GM23248 (cell line): Measurements from ENCODE around the gene CTNNA3. TPM values are rescaled to one million over a fixed set of nuclear protein-coding genes. Genes with fewer than 3 reads are reported as not detected.

Experiments used
- DNase-seq: peaks from one replicate; pipeline ENCODE4 v3.0.0-alpha.2; 2015
- H2AFZ ChIP-seq: fragments of 200-600 bp; sonication (generic); 2 replicates; pipeline ENCODE4 v1.6.1; 2016; ENCODE audit warnings: antibody characterized with exemption
- H3F3A ChIP-seq: fragments of 200-600 bp; sonication (generic); 2 replicates; pipeline ENCODE4 v1.6.1; 2016; ENCODE audit warnings: mild to moderate bottlenecking, antibody characterized with exemption, mixed run types; ENCODE audit not compliant: insufficient read depth
- H3K27ac ChIP-seq: fragments of 200-600 bp; sonication (generic); 2 replicates; pipeline ENCODE4 v1.5.1; 2016; ENCODE audit warnings: mild to moderate bottlenecking
- H3K27me3 ChIP-seq: fragments of 200-600 bp; sonication (generic); replicated peaks from 2 replicates; pipeline ENCODE4 v1.6.1; 2016; ENCODE audit warnings: mild to moderate bottlenecking; ENCODE audit not compliant: insufficient read depth
- H3K36me3 ChIP-seq: fragments of 200-600 bp; sonication (generic); 2 replicates; pipeline ENCODE4 v1.6.1; 2016; ENCODE audit warnings: low read depth, mild to moderate bottlenecking
- H3K4me1 ChIP-seq: fragments of 200-600 bp; sonication (generic); 2 replicates; pipeline ENCODE4 v1.6.1; 2016; ENCODE audit warnings: mild to moderate bottlenecking; ENCODE audit not compliant: insufficient read depth
- H3K4me2 ChIP-seq: fragments of 200-600 bp; sonication (generic); one replicate; pipeline ENCODE4 v1.6.1; 2016; ENCODE audit warnings: mild to moderate bottlenecking; ENCODE audit not compliant: unreplicated experiment
- H3K4me3 ChIP-seq: fragments of 200-600 bp; sonication (generic); 2 replicates; pipeline ENCODE4 v1.5.1; 2016; ENCODE audit warnings: mild to moderate bottlenecking
- H3K79me2 ChIP-seq: fragments of 200-600 bp; sonication (generic); 2 replicates; pipeline ENCODE4 v1.6.1; 2016; ENCODE audit warnings: mild to moderate bottlenecking; ENCODE audit not compliant: insufficient read depth
- H3K9ac ChIP-seq: fragments of 200-600 bp; sonication (generic); 2 replicates; pipeline ENCODE4 v1.6.1; 2016; ENCODE audit warnings: mild to moderate bottlenecking
- H3K9me2 ChIP-seq: fragments of 200-600 bp; sonication (generic); 2 replicates; pipeline ENCODE4 v1.6.1; 2016; ENCODE audit warnings: mixed run types, mild to moderate bottlenecking, moderate library complexity; ENCODE audit not compliant: insufficient read depth
- H3K9me3 ChIP-seq: fragments of 200-600 bp; sonication (generic); one replicate; pipeline ENCODE4 v1.6.1; 2017; ENCODE audit warnings: low read depth
- H4K20me1 ChIP-seq: fragments of 200-600 bp; sonication (generic); 2 replicates; pipeline ENCODE4 v1.6.0; 2016; ENCODE audit not compliant: insufficient read depth
- EZH2 ChIP-seq: fragments of 200-600 bp; sonication (generic); IDR thresholded peaks from 2 replicates; pipeline ENCODE4 v1.6.1; 2018; ENCODE audit warnings: antibody characterized with exemption, mild to moderate bottlenecking; ENCODE audit not compliant: insufficient read depth, poor library complexity, severe bottlenecking
- EZH2phosphoT487 ChIP-seq: fragments of 200-600 bp; sonication (generic); IDR thresholded peaks from 2 replicates; pipeline ENCODE4 v1.6.1; 2018; ENCODE audit warnings: antibody characterized with exemption, moderate library complexity, mild to moderate bottlenecking, low read depth; ENCODE audit not compliant: insufficient read depth
- WGBS, 2 experiments: methylation state at CpG; one replicate each; pipeline ENCODE4 v1.1.6; 2015 to 2017; ENCODE audit warnings: low lambda C conversion rate in 2 of 2, low coverage in 1 of 2; ENCODE audit errors: missing lambda C conversion rate in 2 of 2; 5-methylcytosine and 5-hydroxymethylcytosine counted together
- in situ Hi-C: fragments of 300-500 bp; cut with MboI; formaldehyde crosslinking; loops from 2 replicates; pipeline ENCODE4 v1.15.0; 2020
- polyA plus RNA-seq: library from polyadenylated mRNA; unstranded; fragments of >200 nt; fragmentation: Nextera tagmentation; extraction: Ambion mirVana; gene quantifications from 2 replicates; pipeline ENCODE4 v1.2.1, GENCODE V29; 2016
- total RNA-seq: library from RNA; depleted of rRNA; stranded (reverse); fragments of >200 nt; shearing (Covaris generic); gene quantifications from 2 replicates; pipeline ENCODE4 v1.2.3, GENCODE V29; 2014

The CTNNA3 gene
- total and polyA plus RNA-seq, 2 experiments from 2014 or later = not detected

DNA sequence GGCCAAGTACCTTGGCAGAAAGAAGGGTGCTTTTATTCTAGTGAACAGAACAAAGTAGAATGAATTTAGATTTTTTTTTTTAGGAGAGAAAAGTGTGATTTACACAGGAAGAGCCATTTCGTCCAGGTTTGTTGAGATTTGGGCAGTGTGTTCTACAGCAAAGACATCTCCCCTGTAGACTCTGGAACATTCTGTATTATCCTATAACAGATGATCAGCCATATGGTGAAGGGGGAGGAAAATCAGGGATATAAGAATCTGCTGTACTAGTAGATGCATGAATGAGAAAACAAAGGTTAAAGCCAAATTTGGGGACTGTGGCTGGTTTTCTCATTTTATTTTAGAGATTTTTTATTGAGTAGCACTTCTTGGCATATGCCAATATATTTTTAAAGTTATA, 1223.8 kb downstream of the CTNNA3 start:
- Histone ChIP-seq H3K9ac (no peak overlapping the region), H3K9me3 (no peaks in the 10 kb centered on the region), H3K9me2 (no peaks in the 10 kb centered on the region), H3K4me1 (no peaks in the 10 kb centered on the region), H4K20me1 (no peaks in the 10 kb centered on the region; the same call in 1 of the 2 replicates), H3K36me3 (no peaks in the 10 kb centered on the region), H2AFZ (no peak overlapping the region), H3F3A (no peaks in the 10 kb centered on the region), H3K4me2 (no peak overlapping the region), H3K79me2 (no peaks in the 10 kb centered on the region), H3K27ac (no peak overlapping the region), H3K27me3 (no peaks in the 10 kb centered on the region), H3K4me3 (no peak overlapping the region)
- no peak for DNase-seq
- WGBS, 2 experiments = 0% methylated on average over 1 of the region's 1 CpG
- TF ChIP-seq EZH2 (no peak), EZH2phosphoT487 (no peak)
- in situ Hi-C loops = no loop called here

DNA sequence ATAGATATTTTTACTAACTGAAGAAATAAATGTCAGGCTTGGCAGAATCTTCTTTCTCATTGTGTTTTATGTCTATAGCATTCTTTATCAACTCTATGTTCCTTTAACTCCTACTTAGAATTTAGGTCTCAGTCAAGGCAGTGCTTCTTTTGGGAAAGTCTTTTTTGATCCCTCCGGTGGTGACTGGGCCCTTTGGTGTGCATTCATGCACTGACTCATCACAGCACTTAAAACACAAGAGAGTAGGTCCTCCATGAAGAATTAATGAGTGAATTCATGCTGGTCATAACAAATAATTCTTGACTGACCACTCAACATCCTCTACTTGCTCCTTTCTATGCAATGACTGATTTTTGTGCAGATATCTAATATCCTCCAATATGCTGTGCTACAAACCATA, 1229.0 kb downstream of the CTNNA3 start:
- Histone ChIP-seq H3F3A (no peaks in the 10 kb centered on the region), H3K79me2 (no peaks in the 10 kb centered on the region), H3K27ac (no peak overlapping the region), H3K9me2 (no peaks in the 10 kb centered on the region), H3K9me3 (no peaks in the 10 kb centered on the region), H3K36me3 (no peaks in the 10 kb centered on the region), H4K20me1 (no peaks in the 10 kb centered on the region; the same call in 1 of the 2 replicates), H3K9ac (no peak overlapping the region), H3K27me3 (no peaks in the 10 kb centered on the region), H2AFZ (no peak overlapping the region), H3K4me3 (no peak overlapping the region), H3K4me2 (no peak overlapping the region), H3K4me1 (no peaks in the 10 kb centered on the region)
- TF ChIP-seq EZH2phosphoT487 (no peak), EZH2 (no peak)
- WGBS, 2 experiments = 4 to 25% methylated on average over 1 of the region's 1 CpG
- in situ Hi-C loops = no loop called here
- no peak for DNase-seq

DNA sequence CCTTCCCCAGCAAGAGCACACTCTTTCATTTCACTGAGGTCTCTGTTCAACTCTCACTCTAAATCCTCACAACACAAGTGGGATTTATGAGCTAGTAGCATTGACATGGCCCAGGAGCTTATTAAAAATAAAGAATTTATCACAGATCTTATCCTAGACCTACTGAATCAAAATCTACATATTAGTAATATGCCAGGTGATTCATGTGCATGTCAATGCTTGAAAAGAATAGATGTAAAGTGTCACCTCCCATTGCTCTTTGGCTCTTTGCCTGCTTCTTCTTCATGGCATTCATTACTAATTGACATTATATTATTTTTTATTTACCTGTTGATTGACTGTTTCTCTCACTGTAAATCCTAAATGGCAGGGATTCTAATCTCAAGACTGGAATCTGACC, 1229.4 kb downstream of the CTNNA3 start:
- Histone ChIP-seq H3K27me3 (no peaks in the 10 kb centered on the region), H3K27ac (no peak overlapping the region), H4K20me1 (no peaks in the 10 kb centered on the region; the same call in 1 of the 2 replicates), H3K79me2 (no peaks in the 10 kb centered on the region), H3K4me2 (no peak overlapping the region), H3F3A (no peaks in the 10 kb centered on the region), H3K36me3 (no peaks in the 10 kb centered on the region), H2AFZ (no peak overlapping the region), H3K4me3 (no peak overlapping the region), H3K4me1 (no peaks in the 10 kb centered on the region), H3K9ac (no peak overlapping the region), H3K9me2 (no peaks in the 10 kb centered on the region), H3K9me3 (no peaks in the 10 kb centered on the region)
- TF ChIP-seq EZH2 = no peak
- no peak for TF ChIP-seq EZH2phosphoT487
- no peak for DNase-seq
- in situ Hi-C loops = no loop called here

DNA sequence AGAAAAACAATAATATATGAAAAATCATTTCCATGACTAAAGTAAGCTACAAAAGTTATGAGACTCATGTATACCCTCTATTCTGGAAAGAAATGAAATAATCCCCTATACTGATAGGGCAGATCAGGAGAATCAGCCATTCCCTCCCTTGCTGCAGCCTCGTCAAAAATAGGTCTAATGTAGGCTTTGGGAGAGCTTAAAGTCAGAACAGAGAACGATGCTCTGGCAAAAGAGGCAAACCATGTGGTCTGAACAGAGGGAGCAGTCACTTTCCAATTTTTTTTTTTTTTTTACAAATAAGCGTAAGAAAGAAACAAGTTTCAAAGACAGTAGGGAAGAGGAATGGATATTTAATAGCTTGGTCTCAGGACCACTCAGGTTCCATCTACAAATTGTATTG, 1232.4 kb downstream of the CTNNA3 start:
- H4K20me1 ChIP-seq = no peaks in the 10 kb centered on the region
- no peak overlapping the region for H3K27ac ChIP-seq
- H3K4me3 ChIP-seq = no peak overlapping the region
- no peak for DNase-seq
- in situ Hi-C loops = no loop called here
- no peak overlapping the region for H2AFZ ChIP-seq
- no peak overlapping the region for H3K4me2 ChIP-seq
- H3K4me1 ChIP-seq = no peaks in the 10 kb centered on the region
- H3K79me2 ChIP-seq = no peaks in the 10 kb centered on the region
- WGBS, 2 experiments = 23 to 28% methylated on average over 3 of the region's 3 CpGs
- H3K9me3 ChIP-seq = no peaks in the 10 kb centered on the region
- H3K9ac ChIP-seq = no peak overlapping the region
- no peaks in the 10 kb centered on the region for H3K9me2 ChIP-seq
- H3K27me3 ChIP-seq = no peaks in the 10 kb centered on the region
- no peaks in the 10 kb centered on the region for H3K36me3 ChIP-seq
- H3F3A ChIP-seq = no peaks in the 10 kb centered on the region
- TF ChIP-seq EZH2 = no peak

DNA sequence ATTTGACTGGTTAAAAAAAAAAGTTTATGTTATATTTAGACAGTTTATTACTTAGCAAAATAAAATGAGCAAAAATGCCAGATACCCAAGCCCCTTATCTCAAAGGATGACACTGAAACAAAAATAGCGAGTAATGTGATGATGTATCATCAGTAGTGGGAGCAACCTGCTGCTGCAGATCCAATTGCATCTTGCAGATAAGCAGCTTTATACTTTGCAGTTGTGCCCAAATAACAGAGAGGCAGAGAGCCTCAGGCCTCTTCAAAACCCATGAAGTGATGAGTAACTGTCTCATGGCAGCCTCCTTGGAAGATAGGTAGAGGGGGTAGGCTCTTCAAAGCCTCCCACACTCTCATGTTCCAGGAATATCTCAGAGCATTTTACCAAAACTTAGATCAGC, 1238.4 kb downstream of the CTNNA3 start:
- no peaks in the 10 kb centered on the region for H3K27me3 ChIP-seq
- no peak overlapping the region for H3K4me2 ChIP-seq
- no peaks in the 10 kb centered on the region for H4K20me1 ChIP-seq
- no peak overlapping the region for H3K9ac ChIP-seq
- no peaks in the 10 kb centered on the region for H3K9me3 ChIP-seq
- H3K9me2 ChIP-seq = no peaks in the 10 kb centered on the region
- no peaks in the 10 kb centered on the region for H3K4me1 ChIP-seq
- H3F3A ChIP-seq = no peaks in the 10 kb centered on the region
- WGBS, 2 experiments = 29 to 45% methylated on average over 1 of the region's 1 CpG
- no peak overlapping the region for H3K27ac ChIP-seq
- in situ Hi-C loops = no loop called here
- no peaks in the 10 kb centered on the region for H3K79me2 ChIP-seq
- H3K4me3 ChIP-seq = no peak overlapping the region
- TF ChIP-seq EZH2 (no peak), EZH2phosphoT487 (no peak)
- no peak for DNase-seq
- no peak overlapping the region for H2AFZ ChIP-seq
- H3K36me3 ChIP-seq = no peaks in the 10 kb centered on the region
